GM12878 (cell line): ENCODE data around the gene LRRN2. TPM values are rescaled to one million over a fixed set of nuclear protein-coding genes. Genes with fewer than 3 reads are reported as not detected.

Experiments used
- ATAC-seq: fragments of 200-7000 bp; cut with Tn5 transposase; 3 replicates; pipeline ENCODE4 v1.9.1; 2020; ENCODE audit warnings: mild to moderate bottlenecking, moderate library complexity
- BruUV-seq: library from RNA; stranded (reverse); fragments of 400-500 nt; replicated peaks from 2 replicates; lab custom pipeline; 2021; lab: Mats Ljungman, UMichigan
- CTCF ChIA-PET: fragments of 300-600 bp; sonication (Branson Sonifier 250); formaldehyde crosslinking; extraction: SDS; loops from one replicate; lab custom pipeline; 2021; ENCODE audit warnings: inconsistent platforms; lab: Yijun Ruan, JAX
- POLR2A ChIA-PET: fragments of 350-600 bp; formaldehyde crosslinking; extraction: SDS; loops from one replicate; lab custom pipeline; 2021; ENCODE audit warnings: inconsistent platforms; lab: Charles Lee
- RAD21 ChIA-PET: fragments of 300-600 bp; sonication (Branson Sonifier 250); formaldehyde crosslinking; loops from one replicate; lab custom pipeline; 2023; ENCODE audit warnings: antibody characterized with exemption; ENCODE audit not compliant: unreplicated experiment; lab: Charles Lee
- SMC1A ChIA-PET: fragments of 300-600 bp; sonication (Branson Sonifier 250); formaldehyde crosslinking; loops from one replicate; lab custom pipeline; 2023; ENCODE audit not compliant: unreplicated experiment, uncharacterized antibody; lab: Charles Lee
- DNase-seq: peaks from one replicate; pipeline ENCODE4 v3.0.0-alpha.2; 2011; ENCODE audit warnings: low read depth, low spot score
- FAIRE-seq: peaks from 3 replicates; lab custom pipeline; 2011; peaks lifted over from hg19 to GRCh38; lab: Jason Lieb, UNC
- H2AFZ ChIP-seq: 2 replicates; pipeline ENCODE4 v1.6.0; 2011; ENCODE audit warnings: low read depth, low read length, control low read depth; ENCODE audit not compliant: control insufficient read depth
- H3K27ac ChIP-seq: 2 replicates; pipeline ENCODE4 v1.5.1; 2011; ENCODE audit warnings: control low read depth; ENCODE audit not compliant: control insufficient read depth, insufficient read depth
- H3K27me3 ChIP-seq, 2 experiments: replicated peaks in 1 of 2; 2 replicates each; pipeline versions ENCODE4 v1.6.0 to v1.6.1; 2011; ENCODE audit warnings: low read length in 1 of 2; ENCODE audit not compliant: control insufficient read depth in 2 of 2, insufficient read depth in 2 of 2
- H3K36me3 ChIP-seq, 2 experiments: 2 replicates each; pipeline ENCODE4 v1.5.1; 2011; ENCODE audit warnings: low read length in 1 of 2; ENCODE audit not compliant: control insufficient read depth in 2 of 2, insufficient read depth in 2 of 2
- H3K4me1 ChIP-seq: 2 replicates; pipeline ENCODE4 v1.6.1; 2011; ENCODE audit warnings: mild to moderate bottlenecking, low read length, moderate library complexity, mixed read lengths; ENCODE audit not compliant: control insufficient read depth, insufficient read depth
- H3K4me2 ChIP-seq: 2 replicates; pipeline ENCODE4 v1.6.0; 2011; ENCODE audit warnings: control low read depth; ENCODE audit not compliant: control insufficient read depth, insufficient read depth
- H3K4me3 ChIP-seq: fragments of 200-600 bp; sonication (generic); 2 replicates; pipeline ENCODE4 v1.5.1; 2016
- H3K79me2 ChIP-seq: 2 replicates; pipeline ENCODE4 v1.6.0; 2011; ENCODE audit warnings: low read length; ENCODE audit not compliant: control insufficient read depth, insufficient read depth
- H3K9ac ChIP-seq: 2 replicates; pipeline ENCODE4 v1.8.0; 2011; ENCODE audit warnings: low read length, control low read depth, mixed read lengths; ENCODE audit not compliant: control insufficient read depth, insufficient read depth
- H3K9me3 ChIP-seq: replicated peaks from 3 replicates; pipeline ENCODE4 v1.5.1; 2011; ENCODE audit warnings: mild to moderate bottlenecking, low read length; ENCODE audit not compliant: control insufficient read depth, insufficient read depth
- H4K20me1 ChIP-seq: 2 replicates; pipeline ENCODE4 v1.6.0; 2011; ENCODE audit not compliant: control insufficient read depth, insufficient read depth
- ESRRA ChIP-seq: IDR thresholded peaks from 2 replicates; pipeline ENCODE4 v1.6.1; 2012; ENCODE audit warnings: mild to moderate bottlenecking, low read length, improper control_type of control experiment
- EZH2 ChIP-seq: IDR thresholded peaks from 2 replicates; pipeline ENCODE4 v1.6.1; 2012; ENCODE audit warnings: low read depth, mild to moderate bottlenecking, control low read depth, inconsistent platforms, low read length, borderline replicate concordance; ENCODE audit not compliant: control insufficient read depth
- GATAD2B ChIP-seq: fragments of 450-650 bp; conservative IDR thresholded peaks from 2 replicates; pipeline ENCODE4 v1.6.1; 2017; ENCODE audit warnings: low read depth, mild to moderate bottlenecking, moderate library complexity
- JUND ChIP-seq: IDR thresholded peaks from 2 replicates; pipeline ENCODE4 v1.6.1; 2012; ENCODE audit warnings: low read depth, mild to moderate bottlenecking, low read length, improper control_type of control experiment, moderate library complexity
- MXI1 ChIP-seq: fragments of 150-350 bp; IDR thresholded peaks from 2 replicates; pipeline ENCODE4 v1.6.1; 2011; ENCODE audit warnings: low read depth, mild to moderate bottlenecking, inconsistent platforms, low read length, improper control_type of control experiment
- NFYA ChIP-seq: IDR thresholded peaks from 2 replicates; pipeline ENCODE4 v1.6.1; 2011; ENCODE audit warnings: low read depth, mild to moderate bottlenecking, low read length, improper control_type of control experiment, borderline replicate concordance
- POU2F2 ChIP-seq: IDR thresholded peaks from 3 replicates; pipeline ENCODE4 v1.6.1; 2011; ENCODE audit warnings: low read depth, mild to moderate bottlenecking, low read length, borderline replicate concordance
- RB1 ChIP-seq: fragments of 450-650 bp; formaldehyde crosslinking; IDR thresholded peaks from 2 replicates; pipeline ENCODE4 v1.6.1; 2017; ENCODE audit warnings: mild to moderate bottlenecking, borderline replicate concordance
- SMAD1 ChIP-seq: fragments of 450-650 bp; IDR thresholded peaks from 2 replicates; pipeline ENCODE4 v1.6.1; 2018; ENCODE audit warnings: mild to moderate bottlenecking, low read depth; ENCODE audit not compliant: partially characterized antibody
- SMAD5 ChIP-seq: IDR thresholded peaks from 2 replicates; pipeline ENCODE4 v1.6.1; 2016; ENCODE audit warnings: antibody characterized with exemption, low read depth
- SMC3 ChIP-seq: IDR thresholded peaks from 2 replicates; pipeline ENCODE4 v1.6.1; 2011; ENCODE audit warnings: low read length, improper control_type of control experiment, borderline replicate concordance
- SUZ12 ChIP-seq: fragments of 200-600 bp; sonication (generic); IDR thresholded peaks from one replicate; pipeline ENCODE4 v1.6.1; 2018; ENCODE audit warnings: antibody characterized with exemption, mild to moderate bottlenecking; ENCODE audit not compliant: unreplicated experiment
- YY1 ChIP-seq: IDR thresholded peaks from 2 replicates; pipeline ENCODE4 v1.6.1; 2011; ENCODE audit warnings: low read depth, mild to moderate bottlenecking, low read length
- ZBED1 ChIP-seq: IDR thresholded peaks from 2 replicates; pipeline ENCODE4 v1.6.1; 2016; ENCODE audit warnings: borderline replicate concordance
- WGBS: methylation state at CpG from one replicate; pipeline ENCODE4 v1.1.6; 2016; ENCODE audit warnings: low lambda C conversion rate; ENCODE audit not compliant: insufficient replicate concordance, insufficient coverage; ENCODE audit errors: missing lambda C conversion rate; 5-methylcytosine and 5-hydroxymethylcytosine counted together
- in situ Hi-C: fragments of 300-500 bp; cut with MboI; formaldehyde crosslinking; loops from 9 replicates; pipeline ENCODE4 v1.14.3; 2018; ENCODE audit warnings: mixed read lengths
- intact Hi-C: fragments of 100-400 bp; cut with micrococcal nuclease; formaldehyde crosslinking; loops from one replicate; pipeline ENCODE4 v1.14.2; 2022; ENCODE audit not compliant: unreplicated experiment
- polyA plus RNA-seq, 11 experiments: library from polyadenylated mRNA; depleted of rRNA in 4 of 11; unstranded in 6 of 11; stranded (reverse) in 5 of 11; fragments of >200 nt; fragmentation: Nextera tagmentation in 4 of 11; fragmentation: Illumina TruSeq in 1 of 11; extraction: Ambion mirVana in 4 of 11; extraction: Trizol in 1 of 11; gene quantifications; 1 replicate in 1 of 11; 2 replicates in 10 of 11; pipeline versions ENCODE4 v1.2.1 to v1.2.3, GENCODE V29; 2011 to 2016; ENCODE audit warnings: inconsistent platforms in 2 of 11, missing spikeins in 2 of 11, low read depth in 1 of 11
- total RNA-seq, 4 experiments: library from RNA; depleted of rRNA in 3 of 4; stranded (reverse); fragments of >200 nt in 3 of 4; fragmentation: Illumina TruSeq in 1 of 4; extraction: Trizol in 1 of 4; gene quantifications; 2 replicates each; pipeline versions ENCODE4 v1.2.1 to v1.2.3, GENCODE V29; 2013 to 2021
- TF ChIP-seq, protein P1 (sequence below): fragments of 450-650 bp; formaldehyde crosslinking; IDR thresholded peaks from 2 replicates; pipeline ENCODE4 v1.5.0; 2022; ENCODE audit warnings: mild to moderate bottlenecking, missing genetic modification characterization
- TF ChIP-seq, protein P2 (sequence below): IDR thresholded peaks from 2 replicates; pipeline ENCODE4 v1.6.1; 2012; ENCODE audit warnings: low read depth, low read length, improper control_type of control experiment
- TF ChIP-seq, protein P3 (sequence below): fragments of 450-650 bp; formaldehyde crosslinking; IDR thresholded peaks from 2 replicates; pipeline ENCODE4 v1.4.0; 2022; ENCODE audit warnings: mild to moderate bottlenecking, moderate library complexity

The LRRN2 gene
- total and polyA plus RNA-seq, 10 of the 15 experiments (the other 5 are each of a cell fraction or from before 2014, with no cell fraction given) = not detected

DNA sequence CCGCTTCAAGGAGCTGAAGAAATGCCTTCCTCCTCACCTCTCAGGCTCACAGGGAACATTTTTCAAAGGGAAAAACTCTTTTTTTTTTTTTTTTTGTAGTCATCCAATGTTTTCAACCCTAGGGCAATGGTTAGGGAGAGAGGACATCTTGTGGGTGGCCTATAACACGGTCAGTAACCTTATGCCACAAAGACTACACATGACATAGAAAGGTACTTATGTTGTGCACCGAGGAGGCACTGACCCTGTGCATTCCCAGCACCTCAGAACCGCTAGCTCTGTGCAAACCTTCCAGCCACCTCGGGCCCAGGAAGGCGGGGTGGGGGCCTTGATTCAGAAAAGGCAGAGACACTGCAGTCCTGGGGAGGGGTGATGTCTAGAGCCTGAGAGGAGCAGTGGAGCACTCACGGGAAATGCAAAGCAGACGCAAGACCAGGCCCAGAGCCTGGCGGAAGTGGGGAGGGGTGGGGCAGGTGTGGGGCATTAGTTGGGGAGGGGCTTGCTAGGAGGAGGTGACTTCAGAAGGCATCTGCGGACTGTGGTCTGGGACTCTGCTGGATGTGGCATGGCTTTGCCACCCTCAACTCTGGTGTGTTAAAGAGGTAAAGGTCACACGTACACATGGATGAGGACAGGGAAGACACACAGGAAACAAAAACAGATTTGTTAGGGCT is 100.7 kb downstream of the LRRN2 start:
- Histone ChIP-seq H3K27me3 (no peaks in the 10 kb centered on the region), H3K4me2 (no peak overlapping the region), H3K4me3 (no peak overlapping the region), H3K79me2 (no peaks in the 10 kb centered on the region), H4K20me1 (no peaks in the 10 kb centered on the region), H3K9me3 (no peaks in the 10 kb centered on the region), H3K4me1 (peaks cover 6% of the 10 kb centered on the region), H2AFZ (no peak overlapping the region), H3K9ac (no peak overlapping the region), H3K27ac (no peak overlapping the region), H3K36me3 (no peaks in the 10 kb centered on the region)
- SMC1A ChIA-PET = no interaction called here
- CTCF ChIA-PET = no interaction called here
- POLR2A ChIA-PET = no interaction called here
- no peak for FAIRE-seq
- in situ Hi-C loops (no loop called here), intact Hi-C loops (no loop called here)
- RAD21 ChIA-PET = no interaction called here
- no peak for TF ChIP-seq SMAD5
- no peak for TF ChIP-seq POU2F2
- no peak for TF ChIP-seq SUZ12
- TF ChIP-seq, protein P1, sequence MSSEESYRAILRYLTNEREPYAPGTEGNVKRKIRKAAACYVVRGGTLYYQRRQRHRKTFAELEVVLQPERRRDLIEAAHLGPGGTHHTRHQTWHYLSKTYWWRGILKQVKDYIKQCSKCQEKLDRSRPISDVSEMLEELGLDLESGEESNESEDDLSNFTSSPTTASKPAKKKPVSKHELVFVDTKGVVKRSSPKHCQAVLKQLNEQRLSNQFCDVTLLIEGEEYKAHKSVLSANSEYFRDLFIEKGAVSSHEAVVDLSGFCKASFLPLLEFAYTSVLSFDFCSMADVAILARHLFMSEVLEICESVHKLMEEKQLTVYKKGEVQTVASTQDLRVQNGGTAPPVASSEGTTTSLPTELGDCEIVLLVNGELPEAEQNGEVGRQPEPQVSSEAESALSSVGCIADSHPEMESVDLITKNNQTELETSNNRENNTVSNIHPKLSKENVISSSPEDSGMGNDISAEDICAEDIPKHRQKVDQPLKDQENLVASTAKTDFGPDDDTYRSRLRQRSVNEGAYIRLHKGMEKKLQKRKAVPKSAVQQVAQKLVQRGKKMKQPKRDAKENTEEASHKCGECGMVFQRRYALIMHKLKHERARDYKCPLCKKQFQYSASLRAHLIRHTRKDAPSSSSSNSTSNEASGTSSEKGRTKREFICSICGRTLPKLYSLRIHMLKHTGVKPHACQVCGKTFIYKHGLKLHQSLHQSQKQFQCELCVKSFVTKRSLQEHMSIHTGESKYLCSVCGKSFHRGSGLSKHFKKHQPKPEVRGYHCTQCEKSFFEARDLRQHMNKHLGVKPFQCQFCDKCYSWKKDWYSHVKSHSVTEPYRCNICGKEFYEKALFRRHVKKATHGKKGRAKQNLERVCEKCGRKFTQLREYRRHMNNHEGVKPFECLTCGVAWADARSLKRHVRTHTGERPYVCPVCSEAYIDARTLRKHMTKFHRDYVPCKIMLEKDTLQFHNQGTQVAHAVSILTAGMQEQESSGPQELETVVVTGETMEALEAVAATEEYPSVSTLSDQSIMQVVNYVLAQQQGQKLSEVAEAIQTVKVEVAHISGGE (CRISPR knock-in tag) = no peak
- no peak for TF ChIP-seq RB1
- no peak for TF ChIP-seq YY1
- TF ChIP-seq, protein P2, sequence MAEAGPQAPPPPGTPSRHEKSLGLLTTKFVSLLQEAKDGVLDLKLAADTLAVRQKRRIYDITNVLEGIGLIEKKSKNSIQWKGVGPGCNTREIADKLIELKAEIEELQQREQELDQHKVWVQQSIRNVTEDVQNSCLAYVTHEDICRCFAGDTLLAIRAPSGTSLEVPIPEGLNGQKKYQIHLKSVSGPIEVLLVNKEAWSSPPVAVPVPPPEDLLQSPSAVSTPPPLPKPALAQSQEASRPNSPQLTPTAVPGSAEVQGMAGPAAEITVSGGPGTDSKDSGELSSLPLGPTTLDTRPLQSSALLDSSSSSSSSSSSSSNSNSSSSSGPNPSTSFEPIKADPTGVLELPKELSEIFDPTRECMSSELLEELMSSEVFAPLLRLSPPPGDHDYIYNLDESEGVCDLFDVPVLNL = no peak
- TF ChIP-seq NFYA = no peak
- no peak for TF ChIP-seq SMAD1
- TF ChIP-seq EZH2 = no peak
- no peak for TF ChIP-seq GATAD2B
- no peak for TF ChIP-seq JUND
- no peak for TF ChIP-seq SMC3
- no peak for TF ChIP-seq MXI1
- no peak for TF ChIP-seq ZBED1
- TF ChIP-seq, protein P3, sequence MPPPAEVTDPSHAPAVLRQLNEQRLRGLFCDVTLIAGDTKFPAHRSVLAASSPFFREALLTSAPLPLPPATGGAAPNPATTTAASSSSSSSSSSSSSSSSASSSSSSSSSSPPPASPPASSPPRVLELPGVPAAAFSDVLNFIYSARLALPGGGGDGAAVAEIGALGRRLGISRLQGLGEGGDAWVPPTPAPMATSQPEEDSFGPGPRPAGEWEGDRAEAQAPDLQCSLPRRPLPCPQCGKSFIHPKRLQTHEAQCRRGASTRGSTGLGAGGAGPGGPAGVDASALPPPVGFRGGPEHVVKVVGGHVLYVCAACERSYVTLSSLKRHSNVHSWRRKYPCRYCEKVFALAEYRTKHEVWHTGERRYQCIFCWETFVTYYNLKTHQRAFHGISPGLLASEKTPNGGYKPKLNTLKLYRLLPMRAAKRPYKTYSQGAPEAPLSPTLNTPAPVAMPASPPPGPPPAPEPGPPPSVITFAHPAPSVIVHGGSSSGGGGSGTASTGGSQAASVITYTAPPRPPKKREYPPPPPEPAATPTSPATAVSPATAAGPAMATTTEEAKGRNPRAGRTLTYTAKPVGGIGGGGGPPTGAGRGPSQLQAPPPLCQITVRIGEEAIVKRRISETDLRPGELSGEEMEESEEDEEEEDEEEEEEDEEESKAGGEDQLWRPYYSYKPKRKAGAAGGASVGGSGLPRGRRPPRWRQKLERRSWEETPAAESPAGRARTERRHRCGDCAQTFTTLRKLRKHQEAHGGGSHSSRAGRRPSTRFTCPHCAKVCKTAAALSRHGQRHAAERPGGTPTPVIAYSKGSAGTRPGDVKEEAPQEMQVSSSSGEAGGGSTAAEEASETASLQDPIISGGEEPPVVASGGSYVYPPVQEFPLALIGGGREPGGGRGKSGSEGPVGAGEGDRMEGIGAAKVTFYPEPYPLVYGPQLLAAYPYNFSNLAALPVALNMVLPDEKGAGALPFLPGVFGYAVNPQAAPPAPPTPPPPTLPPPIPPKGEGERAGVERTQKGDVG (CRISPR knock-in tag) = no peak
- no peak for TF ChIP-seq ESRRA
- no peak for DNase-seq
- no TSS peak for BruUV-seq
- ATAC-seq = no peak; the same call in 2 of the 3 replicates
- WGBS = 57% methylated on average over 10 of the region's 11 CpGs
